HFFc6 (cell line): ENCODE data around the gene UBE2E2. TPM values are rescaled to one million over a fixed set of nuclear protein-coding genes. Genes with fewer than 3 reads are reported as not detected.

Experiments used
- DNase-seq: peaks from one replicate; pipeline ENCODE4 v3.0.0-alpha.2; 2018
- H3K27ac Mint-ChIP-seq: 2 replicates; pipeline ENCODE4 v1.8.0; 2020; ENCODE audit warnings: mild to moderate bottlenecking, mixed read lengths
- H3K27me3 Mint-ChIP-seq: 2 replicates; pipeline ENCODE4 v1.8.0; 2021; ENCODE audit warnings: mild to moderate bottlenecking, moderate library complexity, mixed read lengths; ENCODE audit not compliant: insufficient read depth
- H3K36me3 Mint-ChIP-seq: 2 replicates; pipeline ENCODE4 v1.8.0; 2021; ENCODE audit warnings: low read depth, mixed read lengths
- H3K4me1 Mint-ChIP-seq: 2 replicates; pipeline ENCODE4 v1.8.0; 2020; ENCODE audit warnings: low read depth, mixed read lengths
- H3K4me3 Mint-ChIP-seq: 2 replicates; pipeline ENCODE4 v1.8.0; 2020; ENCODE audit warnings: mild to moderate bottlenecking, moderate library complexity, mixed read lengths
- H3K9me3 Mint-ChIP-seq: 2 replicates; pipeline ENCODE4 v1.8.0; 2020; ENCODE audit warnings: mild to moderate bottlenecking, mixed read lengths
- total RNA-seq, 6 experiments: library from RNA; stranded (reverse); fragmentation: NEBNext Ultra II Directional; extraction: Animal tissue kit (Norgen Biotek cat#: 25700); gene quantifications; 2 replicates in 1 of 6; 3 replicates in 5 of 6; pipeline ENCODE4 v1.2.3, GENCODE V29; 2021
- TF ChIP-seq, protein P1 (sequence below): fragments of 200-600 bp; sonication (generic); IDR thresholded peaks from 2 replicates; pipeline ENCODE4 v1.5.0; 2021; ENCODE audit warnings: antibody characterized with exemption, mild to moderate bottlenecking

The UBE2E2 gene
- total RNA-seq, 6 experiments from 2014 or later = 38.2 to 53.0 (median 47.2) TPM

DNA sequence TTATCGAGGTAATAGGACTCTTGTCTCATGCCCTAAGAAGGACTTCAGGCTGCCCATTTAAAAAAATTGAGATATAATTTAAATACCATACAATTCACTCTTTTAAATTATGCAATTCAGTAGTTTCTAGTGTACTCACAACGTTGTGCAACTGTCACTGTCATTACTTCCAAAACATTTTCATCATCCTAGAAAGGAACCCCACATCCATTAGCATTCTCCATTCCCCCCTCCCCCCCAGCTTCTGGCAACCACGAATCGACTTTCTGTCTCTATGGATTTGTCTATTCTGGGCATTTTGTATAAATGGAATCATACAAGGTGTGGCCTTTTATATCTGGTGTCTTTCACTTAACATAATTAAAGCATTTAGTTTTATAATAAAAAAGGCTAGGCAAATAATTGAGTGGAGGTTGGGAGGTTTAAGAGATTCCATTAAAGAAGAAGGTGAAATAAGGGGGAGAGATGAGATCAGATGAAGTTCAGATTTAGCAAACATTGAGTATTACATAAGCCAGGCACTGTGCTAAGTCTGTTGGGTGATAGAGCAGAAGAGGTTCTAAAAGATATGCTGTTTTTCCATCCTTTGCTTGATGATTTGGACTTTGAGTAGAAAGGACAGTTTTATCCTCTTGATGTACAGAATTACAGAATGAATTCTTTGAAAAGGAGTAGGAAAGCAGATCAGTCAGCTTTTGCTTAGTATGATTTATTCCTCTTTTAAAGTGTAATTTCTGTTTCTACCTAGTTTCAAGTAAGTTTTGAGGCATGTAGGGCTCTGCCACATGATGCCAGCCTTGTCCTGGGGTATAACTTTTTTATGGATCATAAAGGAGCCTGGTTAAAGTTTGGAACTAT is 36.3 kb downstream of the UBE2E2 start:
- peaks cover 1% of the 10 kb centered on the region for H3K27me3 Mint-ChIP-seq
- TF ChIP-seq, protein P1, sequence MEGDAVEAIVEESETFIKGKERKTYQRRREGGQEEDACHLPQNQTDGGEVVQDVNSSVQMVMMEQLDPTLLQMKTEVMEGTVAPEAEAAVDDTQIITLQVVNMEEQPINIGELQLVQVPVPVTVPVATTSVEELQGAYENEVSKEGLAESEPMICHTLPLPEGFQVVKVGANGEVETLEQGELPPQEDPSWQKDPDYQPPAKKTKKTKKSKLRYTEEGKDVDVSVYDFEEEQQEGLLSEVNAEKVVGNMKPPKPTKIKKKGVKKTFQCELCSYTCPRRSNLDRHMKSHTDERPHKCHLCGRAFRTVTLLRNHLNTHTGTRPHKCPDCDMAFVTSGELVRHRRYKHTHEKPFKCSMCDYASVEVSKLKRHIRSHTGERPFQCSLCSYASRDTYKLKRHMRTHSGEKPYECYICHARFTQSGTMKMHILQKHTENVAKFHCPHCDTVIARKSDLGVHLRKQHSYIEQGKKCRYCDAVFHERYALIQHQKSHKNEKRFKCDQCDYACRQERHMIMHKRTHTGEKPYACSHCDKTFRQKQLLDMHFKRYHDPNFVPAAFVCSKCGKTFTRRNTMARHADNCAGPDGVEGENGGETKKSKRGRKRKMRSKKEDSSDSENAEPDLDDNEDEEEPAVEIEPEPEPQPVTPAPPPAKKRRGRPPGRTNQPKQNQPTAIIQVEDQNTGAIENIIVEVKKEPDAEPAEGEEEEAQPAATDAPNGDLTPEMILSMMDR = no peak
- H3K4me1 Mint-ChIP-seq = peaks cover 23% of the 10 kb centered on the region
- no peaks in the 10 kb centered on the region for H3K36me3 Mint-ChIP-seq
- H3K9me3 Mint-ChIP-seq = no peaks in the 10 kb centered on the region
- H3K27ac Mint-ChIP-seq = no peak overlapping the region
- no peak for DNase-seq
- H3K4me3 Mint-ChIP-seq = no peak overlapping the region

DNA sequence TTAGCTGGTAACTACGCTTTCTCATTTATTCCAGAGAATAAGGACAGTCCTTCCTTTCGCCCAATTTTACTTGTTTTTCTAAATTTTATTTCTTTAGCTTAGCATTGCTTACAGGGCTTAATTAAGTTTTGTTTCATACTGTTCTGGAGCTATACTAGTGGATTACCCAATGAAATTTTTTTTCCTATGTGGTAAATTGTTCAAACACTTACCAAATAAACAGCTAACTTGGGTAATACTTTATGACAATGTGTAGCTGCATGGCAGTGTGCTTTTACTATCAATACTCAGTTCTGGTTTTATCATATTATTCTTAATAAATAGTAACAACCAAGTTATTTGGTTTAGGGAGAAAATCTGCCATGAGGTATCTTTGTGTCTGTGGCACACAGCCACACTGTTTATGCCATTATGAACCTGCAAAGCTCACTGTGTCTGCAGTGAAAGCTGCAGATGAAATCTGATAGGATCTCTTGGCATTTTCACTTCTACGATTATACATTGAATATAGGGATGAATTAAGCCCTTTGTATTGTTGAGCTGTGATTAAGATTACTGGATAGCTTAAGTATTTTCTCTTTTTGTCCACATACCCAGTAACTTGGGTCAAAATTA is 37.2 kb downstream of the UBE2E2 start:
- peaks cover 18% of the 10 kb centered on the region for H3K4me1 Mint-ChIP-seq
- H3K4me3 Mint-ChIP-seq = no peak overlapping the region
- no peak overlapping the region for H3K27ac Mint-ChIP-seq
- no peak for DNase-seq
- no peaks in the 10 kb centered on the region for H3K9me3 Mint-ChIP-seq
- TF ChIP-seq, protein P1 = no peak
- peaks cover 1% of the 10 kb centered on the region for H3K27me3 Mint-ChIP-seq
- no peaks in the 10 kb centered on the region for H3K36me3 Mint-ChIP-seq

DNA sequence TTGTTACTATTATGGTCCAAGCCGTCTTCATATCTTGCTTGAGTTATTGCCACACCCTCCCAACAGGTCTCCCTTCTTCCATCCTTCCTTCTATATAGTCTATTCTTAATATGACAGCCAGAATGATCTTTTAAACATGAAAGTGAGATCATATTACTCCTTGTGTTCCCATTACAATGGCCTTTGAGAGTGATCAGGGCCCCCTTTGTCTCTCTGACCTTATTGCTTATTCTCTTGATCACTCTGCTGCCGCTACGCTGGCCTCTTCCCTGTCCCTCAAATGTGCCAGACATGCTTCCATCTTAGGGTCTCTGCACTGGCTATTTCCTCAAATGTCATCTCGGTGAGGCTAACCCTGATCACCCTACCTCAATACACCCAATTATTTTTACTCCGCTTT is 38.1 kb downstream of the UBE2E2 start:
- Mint-ChIP-seq H3K27ac (no peak overlapping the region), H3K4me1 (peaks cover 12% of the 10 kb centered on the region), H3K36me3 (no peaks in the 10 kb centered on the region), H3K9me3 (no peaks in the 10 kb centered on the region), H3K4me3 (no peak overlapping the region), H3K27me3 (no peaks in the 10 kb centered on the region; the same call in 1 of the 2 replicates)
- TF ChIP-seq, protein P1 = no peak
- DNase-seq = no peak

DNA sequence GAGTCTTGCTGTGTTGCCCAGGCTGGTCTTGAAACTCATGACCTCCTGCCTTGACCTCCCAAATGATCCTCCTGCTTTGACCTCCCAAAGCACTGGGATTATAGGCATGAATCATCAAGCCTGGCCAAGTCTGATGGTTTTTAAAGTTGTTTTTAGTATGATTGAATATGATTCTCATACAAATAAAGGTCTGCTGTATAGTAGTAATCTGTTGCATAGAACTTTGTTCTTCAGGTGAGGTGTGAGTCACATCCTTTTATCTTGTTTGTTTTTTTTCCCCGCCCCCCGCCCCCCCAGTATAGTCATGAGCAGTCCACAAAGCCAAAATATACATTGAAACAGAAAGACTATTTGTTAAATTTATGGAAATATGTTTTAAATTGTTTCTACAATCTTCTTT is 39.0 kb downstream of the UBE2E2 start:
- TF ChIP-seq, protein P1 = no peak
- H3K4me1 Mint-ChIP-seq = peaks cover 12% of the 10 kb centered on the region
- no peaks in the 10 kb centered on the region for H3K36me3 Mint-ChIP-seq
- DNase-seq = no peak
- H3K27ac Mint-ChIP-seq = no peak overlapping the region
- no peaks in the 10 kb centered on the region; the same call in 1 of the 2 replicates for H3K27me3 Mint-ChIP-seq
- no peaks in the 10 kb centered on the region for H3K9me3 Mint-ChIP-seq
- no peak overlapping the region for H3K4me3 Mint-ChIP-seq

DNA sequence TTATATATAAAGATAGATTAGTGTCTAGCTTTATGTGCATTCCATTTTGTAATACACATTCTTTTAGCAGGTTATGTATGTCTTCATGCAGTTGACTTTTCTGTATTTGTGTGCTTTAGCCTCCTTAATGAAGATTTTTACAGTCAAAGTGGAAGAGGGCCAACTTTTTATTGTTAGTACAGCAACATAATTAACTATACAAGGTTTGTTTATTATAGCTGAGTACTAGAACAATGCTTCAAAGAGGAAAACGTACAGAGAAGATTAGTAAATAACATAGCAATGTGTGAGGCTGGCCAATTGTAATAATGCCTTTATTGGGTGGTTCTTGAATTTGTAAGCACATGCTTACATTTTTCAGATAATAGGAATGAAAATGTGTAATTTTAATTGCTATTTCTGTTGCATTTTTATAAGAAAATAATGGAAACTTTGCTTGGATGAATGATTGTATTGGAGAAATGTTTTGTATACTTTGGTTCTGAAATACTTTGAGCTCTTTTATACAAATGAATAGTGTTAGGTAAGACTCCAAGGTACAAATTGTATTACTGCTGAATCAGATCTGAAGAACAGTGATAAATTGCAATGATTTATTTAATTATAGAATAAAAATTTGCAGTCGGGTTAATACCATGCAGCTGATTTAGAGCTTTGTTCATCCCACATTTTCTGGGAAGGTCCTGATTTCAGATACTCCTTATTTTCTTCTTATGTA is 41.4 kb downstream of the UBE2E2 start:
- H3K36me3 Mint-ChIP-seq = no peaks in the 10 kb centered on the region
- H3K4me3 Mint-ChIP-seq = no peak overlapping the region
- H3K27me3 Mint-ChIP-seq = no peaks in the 10 kb centered on the region; the same call in 1 of the 2 replicates
- peaks cover 18% of the 10 kb centered on the region for H3K4me1 Mint-ChIP-seq
- TF ChIP-seq, protein P1 = no peak
- no peaks in the 10 kb centered on the region for H3K9me3 Mint-ChIP-seq
- no peak overlapping the region for H3K27ac Mint-ChIP-seq
- DNase-seq = no peak
